ENCODE data around the gene PPM1H. TPM values are rescaled to one million over a fixed set of nuclear protein-coding genes. Genes with fewer than 3 reads are reported as not detected.

PPM1H gene
- total RNA-seq, 1 donor from 2014 or later = 0.85 TPM

GRCh38 chr12:62873826-62874448, 61.0 kb downstream of the PPM1H start:
- no peaks in the 10 kb centered on the region for H3K4me1 ChIP-seq
- no peaks in the 10 kb centered on the region for H3K27me3 ChIP-seq
- H3K4me3 ChIP-seq = no peak overlapping the region
- H3K9me3 ChIP-seq = no peaks in the 10 kb centered on the region
- intact Hi-C loops (cut with DNase I) = no loop called here
- DNase-seq (ENCODE audit: low spot score in 2 of 2) = no peak
- no peaks in the 10 kb centered on the region for H3K36me3 ChIP-seq
- no peak overlapping the region for H3K27ac ChIP-seq
- TF ChIP-seq CTCF (IDR thresholded peaks at IDR 0.05) = no peak

- H3K27me3 ChIP-seq = no peaks in the 10 kb centered on the region
- H3K27ac ChIP-seq = no peak overlapping the region
- no peaks in the 10 kb centered on the region for H3K9me3 ChIP-seq
- TF ChIP-seq CTCF (IDR thresholded peaks at IDR 0.05) = no peak
- no peak overlapping the region for H3K4me3 ChIP-seq
- H3K36me3 ChIP-seq = no peaks in the 10 kb centered on the region
- intact Hi-C loops (cut with DNase I) = no loop called here
- H3K4me1 ChIP-seq = no peaks in the 10 kb centered on the region
- DNase-seq (ENCODE audit: low spot score in 2 of 2) = no peak
These were observed 61.7 kb downstream of the PPM1H start for GRCh38 chr12:62873116-62873825.

GRCh38 chr12:62868820-62869219, 66.1 kb downstream of the PPM1H start:
- intact Hi-C loops (cut with DNase I) = no loop called here
- H3K27me3 ChIP-seq = no peaks in the 10 kb centered on the region
- H3K4me1 ChIP-seq = peaks cover 0 to 8% of the 10 kb centered on the region in 2 donors
- H3K36me3 ChIP-seq = no peaks in the 10 kb centered on the region
- no peak for DNase-seq (ENCODE audit: low spot score in 2 of 2)
- no peaks in the 10 kb centered on the region for H3K9me3 ChIP-seq
- no peak for TF ChIP-seq CTCF (IDR thresholded peaks at IDR 0.05)
- H3K4me3 ChIP-seq = no peak overlapping the region
- H3K27ac ChIP-seq = no peak overlapping the region

GRCh38 chr12:62866451-62867082, 68.4 kb downstream of the PPM1H start:
- peak overlapping the region; percentile 80 to 83 for H3K27ac ChIP-seq
- H3K27me3 ChIP-seq = no peaks in the 10 kb centered on the region
- H3K4me1 ChIP-seq = peaks cover 0 to 15% of the 10 kb centered on the region in 2 donors
- H3K9me3 ChIP-seq = no peaks in the 10 kb centered on the region
- H3K36me3 ChIP-seq = no peaks in the 10 kb centered on the region
- no peak for TF ChIP-seq CTCF (IDR thresholded peaks at IDR 0.05)
- H3K4me3 ChIP-seq = no peak overlapping the region
- DNase-seq (ENCODE audit: low spot score in 2 of 2) = no peak
- intact Hi-C loops (cut with DNase I) = no loop called here

- no peak overlapping the region for H3K4me3 ChIP-seq
- no peaks in the 10 kb centered on the region for H3K27me3 ChIP-seq
- no peaks in the 10 kb centered on the region for H3K36me3 ChIP-seq
- no peak for DNase-seq (ENCODE audit: low spot score in 2 of 2)
- no peaks in the 10 kb centered on the region for H3K9me3 ChIP-seq
- intact Hi-C loops (cut with DNase I) = no loop called here
- H3K4me1 ChIP-seq = peaks cover 0 to 15% of the 10 kb centered on the region in 2 donors
- peak overlapping the region; percentile 80 to 83 for H3K27ac ChIP-seq
- no peak for TF ChIP-seq CTCF (IDR thresholded peaks at IDR 0.05)
These were observed 69.0 kb downstream of the PPM1H start for GRCh38 chr12:62865937-62866336.
